SK-N-SH (cell line): ENCODE measurements around the gene BBLN. TPM values are rescaled to one million over a fixed set of nuclear protein-coding genes. Genes with fewer than 3 reads are reported as not detected.

Experiments
- EZH2phosphoT487 ChIP-seq: fragments of 200-600 bp; sonication (generic); IDR thresholded peaks from 2 replicates; pipeline ENCODE4 v1.6.1; 2017; ENCODE audit warnings: low read depth, mixed run types, mild to moderate bottlenecking, antibody characterized with exemption, moderate library complexity, borderline replicate concordance
- FOSL2 ChIP-seq: IDR thresholded peaks from 2 replicates; pipeline ENCODE4 v1.4.0; 2012; ENCODE audit warnings: low read depth, mild to moderate bottlenecking, moderate library complexity, borderline replicate concordance
- FOXM1 ChIP-seq: IDR thresholded peaks from 2 replicates; pipeline ENCODE4 v1.4.0; 2012; ENCODE audit warnings: low read depth, mild to moderate bottlenecking
- JUND ChIP-seq: IDR thresholded peaks from 2 replicates; pipeline ENCODE4 v1.4.0; 2012
- NFIC ChIP-seq: IDR thresholded peaks from 2 replicates; pipeline ENCODE4 v1.4.0; 2012; ENCODE audit warnings: borderline replicate concordance
- RCOR1 ChIP-seq: fragments of 150-350 bp; IDR thresholded peaks from 2 replicates; pipeline ENCODE4 v1.6.1; 2017; ENCODE audit warnings: antibody characterized with exemption, low read length
- REST ChIP-seq: IDR thresholded peaks from 2 replicates; pipeline ENCODE4 v1.6.1; 2012; ENCODE audit warnings: mild to moderate bottlenecking, low read depth, low read length, moderate library complexity
- SMC3 ChIP-seq: IDR thresholded peaks from 2 replicates; pipeline ENCODE4 v1.6.1; 2012; ENCODE audit warnings: low read depth, low read length, improper control_type of control experiment
- ZBTB33 ChIP-seq: IDR thresholded peaks from 2 replicates; pipeline ENCODE4 v1.4.0; 2012; ENCODE audit warnings: low read depth, borderline replicate concordance
- polyA plus RNA-seq, 3 experiments: library from polyadenylated mRNA; depleted of rRNA; stranded (reverse); fragments of >200 nt; gene quantifications; 2 replicates each; pipeline ENCODE4 v1.2.3, GENCODE V29; 2012
- TF ChIP-seq, protein P1 (sequence below): IDR thresholded peaks from 2 replicates; pipeline ENCODE4; 2012
- TF ChIP-seq, protein P2 (sequence below): fragments of 150-350 bp; IDR thresholded peaks from 2 replicates; pipeline ENCODE4 v1.6.1; 2017; ENCODE audit warnings: antibody characterized with exemption, low read length, low read depth, borderline replicate concordance
- TF ChIP-seq, protein P3 (sequence below): fragments of 150-350 bp; IDR thresholded peaks from 2 replicates; pipeline ENCODE4 v1.6.1; 2016; ENCODE audit warnings: mild to moderate bottlenecking, low read depth, low read length

BBLN gene
- polyA plus RNA-seq, 1 of the 3 experiments (the other 2 are of a cell fraction): 109 TPM

DNA sequence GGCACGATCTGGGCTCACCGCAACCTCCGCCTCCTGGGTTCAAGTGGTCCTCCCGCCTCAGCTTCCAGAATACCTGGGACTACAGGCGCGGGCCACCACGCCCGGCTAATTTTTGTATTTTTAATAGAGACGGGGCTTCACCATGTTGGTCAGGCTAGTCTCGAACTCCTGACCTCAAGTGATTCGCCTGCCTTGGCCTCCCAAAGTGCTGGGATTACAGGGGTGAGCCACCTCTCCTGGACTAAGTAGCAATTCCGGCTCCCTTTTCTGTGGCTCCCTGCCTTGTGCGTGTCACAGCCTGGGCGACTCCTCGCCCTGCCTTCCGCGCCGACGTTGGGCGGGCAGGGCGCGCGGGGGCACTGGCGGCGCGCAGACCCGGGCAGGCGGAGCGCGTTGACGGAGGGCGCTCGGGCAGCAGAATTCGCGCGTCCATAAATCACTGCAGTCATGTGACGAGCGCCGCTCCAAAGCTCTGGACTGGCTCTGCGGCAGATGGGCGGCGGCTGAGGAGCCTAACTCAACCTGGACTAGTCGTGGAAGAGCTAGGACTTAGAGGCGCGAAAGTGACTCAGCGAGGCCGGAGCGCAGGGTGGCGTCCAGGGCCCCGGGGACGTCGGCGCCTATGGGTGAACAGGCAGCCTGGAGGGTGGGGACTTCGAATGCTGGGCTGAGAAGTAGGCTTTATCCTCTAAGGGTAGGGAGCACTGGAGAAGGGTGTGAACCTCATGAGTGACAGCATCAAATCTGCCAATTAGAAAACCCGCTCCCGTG is 32.7 kb downstream of the BBLN start (continued):
- TF ChIP-seq, protein P1, sequence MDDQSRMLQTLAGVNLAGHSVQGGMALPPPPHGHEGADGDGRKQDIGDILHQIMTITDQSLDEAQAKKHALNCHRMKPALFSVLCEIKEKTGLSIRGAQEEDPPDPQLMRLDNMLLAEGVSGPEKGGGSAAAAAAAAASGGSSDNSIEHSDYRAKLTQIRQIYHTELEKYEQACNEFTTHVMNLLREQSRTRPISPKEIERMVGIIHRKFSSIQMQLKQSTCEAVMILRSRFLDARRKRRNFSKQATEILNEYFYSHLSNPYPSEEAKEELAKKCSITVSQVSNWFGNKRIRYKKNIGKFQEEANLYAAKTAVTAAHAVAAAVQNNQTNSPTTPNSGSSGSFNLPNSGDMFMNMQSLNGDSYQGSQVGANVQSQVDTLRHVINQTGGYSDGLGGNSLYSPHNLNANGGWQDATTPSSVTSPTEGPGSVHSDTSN: peak; percentile 88
- TF ChIP-seq, protein P2, sequence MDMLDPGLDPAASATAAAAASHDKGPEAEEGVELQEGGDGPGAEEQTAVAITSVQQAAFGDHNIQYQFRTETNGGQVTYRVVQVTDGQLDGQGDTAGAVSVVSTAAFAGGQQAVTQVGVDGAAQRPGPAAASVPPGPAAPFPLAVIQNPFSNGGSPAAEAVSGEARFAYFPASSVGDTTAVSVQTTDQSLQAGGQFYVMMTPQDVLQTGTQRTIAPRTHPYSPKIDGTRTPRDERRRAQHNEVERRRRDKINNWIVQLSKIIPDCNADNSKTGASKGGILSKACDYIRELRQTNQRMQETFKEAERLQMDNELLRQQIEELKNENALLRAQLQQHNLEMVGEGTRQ: peak; percentile 40; the same call in 1 of the 2 replicates
- TF ChIP-seq JUND: no peak
- TF ChIP-seq EZH2phosphoT487: no peak
- TF ChIP-seq, protein P3, sequence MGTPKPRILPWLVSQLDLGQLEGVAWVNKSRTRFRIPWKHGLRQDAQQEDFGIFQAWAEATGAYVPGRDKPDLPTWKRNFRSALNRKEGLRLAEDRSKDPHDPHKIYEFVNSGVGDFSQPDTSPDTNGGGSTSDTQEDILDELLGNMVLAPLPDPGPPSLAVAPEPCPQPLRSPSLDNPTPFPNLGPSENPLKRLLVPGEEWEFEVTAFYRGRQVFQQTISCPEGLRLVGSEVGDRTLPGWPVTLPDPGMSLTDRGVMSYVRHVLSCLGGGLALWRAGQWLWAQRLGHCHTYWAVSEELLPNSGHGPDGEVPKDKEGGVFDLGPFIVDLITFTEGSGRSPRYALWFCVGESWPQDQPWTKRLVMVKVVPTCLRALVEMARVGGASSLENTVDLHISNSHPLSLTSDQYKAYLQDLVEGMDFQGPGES: no peak
- no peak for TF ChIP-seq REST
- no peak for TF ChIP-seq FOSL2
- TF ChIP-seq FOXM1: no peak
- peak; percentile 47; the same call in 1 of the 2 replicates for TF ChIP-seq SMC3
- TF ChIP-seq RCOR1: no peak
- no peak for TF ChIP-seq ZBTB33
- no peak for TF ChIP-seq NFIC
